WTC11 (cell line): Measurements from ENCODE around the gene ETV1. TPM values are rescaled to one million over a fixed set of nuclear protein-coding genes. Genes with fewer than 3 reads are reported as not detected.

Experiments
- ATAC-seq: fragments of 200-7000 bp; cut with Tn5 transposase; 2 replicates; pipeline ENCODE4 v1.10.0; 2021; ENCODE audit warnings: mild to moderate bottlenecking, moderate library complexity
- CTCF ChIA-PET: fragments of 300-600 bp; sonication (Branson Sonifier 250); formaldehyde crosslinking; loops from one replicate; lab custom pipeline; 2021; ENCODE audit warnings: antibody characterized with exemption; lab: Charles Lee
- POLR2A ChIA-PET: fragments of 350-600 bp; sonication (Branson Sonifier 250); formaldehyde crosslinking; loops from one replicate; lab custom pipeline; 2021; ENCODE audit warnings: antibody characterized with exemption; lab: Charles Lee
- DNase-seq: peaks from one replicate; pipeline ENCODE4 v3.0.0; 2021; ENCODE audit warnings: low spot score
- H3K27ac Mint-ChIP-seq: 2 replicates; pipeline ENCODE4 v1.8.0; 2021; ENCODE audit warnings: mixed read lengths
- H3K27me3 Mint-ChIP-seq: 2 replicates; pipeline ENCODE4 v1.8.0; 2021; ENCODE audit warnings: low read depth, mild to moderate bottlenecking, moderate library complexity, mixed read lengths
- H3K36me3 Mint-ChIP-seq: 2 replicates; pipeline ENCODE4 v1.8.0; 2021; ENCODE audit warnings: mixed read lengths
- H3K4me1 Mint-ChIP-seq: 2 replicates; pipeline ENCODE4 v1.8.0; 2022; ENCODE audit warnings: mixed read lengths
- H3K4me3 Mint-ChIP-seq: 2 replicates; pipeline ENCODE4 v1.8.0; 2021; ENCODE audit warnings: mild to moderate bottlenecking, moderate library complexity, mixed read lengths
- H3K9me3 Mint-ChIP-seq: 2 replicates; pipeline ENCODE4 v1.8.0; 2021; ENCODE audit warnings: mixed read lengths
- CBFB ChIP-seq: sonication (generic); formaldehyde crosslinking; IDR thresholded peaks from 2 replicates; pipeline ENCODE4 v1.8.1; 2022; ENCODE audit warnings: mild to moderate bottlenecking, low read depth, missing genetic modification reagents
- CREB1 ChIP-seq: sonication (generic); formaldehyde crosslinking; IDR thresholded peaks from 2 replicates; pipeline ENCODE4 v1.8.0; 2023; ENCODE audit warnings: mild to moderate bottlenecking, missing genetic modification reagents
- E2F5 ChIP-seq: sonication (generic); formaldehyde crosslinking; IDR thresholded peaks from 2 replicates; pipeline ENCODE4 v1.8.1; 2022; ENCODE audit warnings: mild to moderate bottlenecking, moderate library complexity, missing genetic modification reagents
- ERG ChIP-seq: fragments of 250-450 bp; sonication (Bioruptor Pico); IDR thresholded peaks from 2 replicates; pipeline ENCODE4 v1.8.0; 2021; ENCODE audit warnings: mild to moderate bottlenecking
- IRF1 ChIP-seq: sonication (generic); formaldehyde crosslinking; IDR thresholded peaks from 2 replicates; pipeline ENCODE4 v1.8.0; 2023; ENCODE audit warnings: missing genetic modification reagents
- IRF2 ChIP-seq: sonication (generic); formaldehyde crosslinking; IDR thresholded peaks from 2 replicates; pipeline ENCODE4 v1.8.0; 2022; ENCODE audit warnings: low read depth, missing genetic modification reagents, borderline replicate concordance
- JUN ChIP-seq: sonication (generic); formaldehyde crosslinking; IDR thresholded peaks from 2 replicates; pipeline ENCODE4 v1.8.0; 2023; ENCODE audit warnings: mild to moderate bottlenecking, missing genetic modification reagents
- RELA ChIP-seq: sonication (generic); formaldehyde crosslinking; IDR thresholded peaks from 2 replicates; pipeline ENCODE4 v1.8.1; 2022; ENCODE audit warnings: missing genetic modification reagents, mild to moderate bottlenecking, borderline replicate concordance
- SP1 ChIP-seq: sonication (generic); formaldehyde crosslinking; conservative IDR thresholded peaks from 2 replicates; pipeline ENCODE4 v1.8.1; 2022; ENCODE audit warnings: missing genetic modification reagents
- TCF7 ChIP-seq: sonication (generic); formaldehyde crosslinking; IDR thresholded peaks from 2 replicates; pipeline ENCODE4 v1.8.0; 2022; ENCODE audit warnings: mild to moderate bottlenecking, low read depth, missing genetic modification reagents, moderate library complexity
- TEAD1 ChIP-seq: sonication (generic); formaldehyde crosslinking; IDR thresholded peaks from 2 replicates; pipeline ENCODE4 v1.8.0; 2022; ENCODE audit warnings: mild to moderate bottlenecking, missing genetic modification reagents
- USF2 ChIP-seq: sonication (generic); formaldehyde crosslinking; IDR thresholded peaks from 2 replicates; pipeline ENCODE4 v1.8.1; 2023; ENCODE audit warnings: mild to moderate bottlenecking, missing genetic modification reagents, moderate library complexity
- ZNF263 ChIP-seq: sonication (generic); formaldehyde crosslinking; IDR thresholded peaks from 2 replicates; pipeline ENCODE4 v1.8.1; 2022; ENCODE audit warnings: low read depth, mild to moderate bottlenecking, moderate library complexity, missing genetic modification reagents
- ZNF396 ChIP-seq: fragments of 250-450 bp; sonication (Bioruptor Pico); IDR thresholded peaks from 2 replicates; pipeline ENCODE4 v1.8.0; 2021; ENCODE audit warnings: mild to moderate bottlenecking, moderate library complexity, borderline replicate concordance
- ZNF532 ChIP-seq: fragments of 250-450 bp; sonication (Bioruptor Pico); IDR thresholded peaks from 2 replicates; pipeline ENCODE4 v1.9.0; 2021; ENCODE audit warnings: mild to moderate bottlenecking, borderline replicate concordance
- ZSCAN18 ChIP-seq: fragments of 250-450 bp; sonication (Bioruptor Pico); IDR thresholded peaks from 2 replicates; pipeline ENCODE4 v2.1.2; 2022; ENCODE audit warnings: mild to moderate bottlenecking, moderate library complexity
- total RNA-seq: library from RNA; stranded (reverse); gene quantifications from 3 replicates; pipeline ENCODE4 v1.2.3, GENCODE V29; 2021

ETV1 gene
- total RNA-seq, 1 experiment from 2014 or later: 76.6 TPM

- TF ChIP-seq IRF2 (CRISPR knock-in tag): no peak
- TF ChIP-seq ZNF532 (CRISPR knock-in tag): no peak
- no peak for TF ChIP-seq ZNF263 (CRISPR knock-in tag)
- TF ChIP-seq JUN (CRISPR knock-in tag): no peak
- TF ChIP-seq ZSCAN18 (CRISPR knock-in tag): no peak
- no peak for TF ChIP-seq TEAD1 (CRISPR knock-in tag)
- TF ChIP-seq ERG (CRISPR knock-in tag): no peak
- TF ChIP-seq USF2 (CRISPR knock-in tag): no peak
- no peak for TF ChIP-seq CBFB
These were observed 90.4 kb downstream of the ETV1 start (continued) for GRCh38 chr7:13898957-13899670.

GRCh38 chr7:13897819-13898218 lies 91.6 kb downstream of the ETV1 start:
- CTCF ChIA-PET: no interaction called here
- ATAC-seq (no peak), DNase-seq (no peak)
- Mint-ChIP-seq H3K27me3 (no peaks in the 10 kb centered on the region), H3K36me3 (peaks cover 52% of the 10 kb centered on the region), H3K27ac (no peak overlapping the region), H3K4me3 (no peak overlapping the region), H3K4me1 (no peaks in the 10 kb centered on the region), H3K9me3 (peaks cover 2% of the 10 kb centered on the region)
- POLR2A ChIA-PET: no interaction called here
- TF ChIP-seq IRF1 (no peak), TCF7 (CRISPR knock-in tag) (no peak), ZNF263 (CRISPR knock-in tag) (no peak), SP1 (CRISPR knock-in tag) (no peak), E2F5 (CRISPR knock-in tag) (no peak), RELA (CRISPR knock-in tag) (no peak), CREB1 (no peak), ZNF396 (CRISPR knock-in tag) (no peak)
